ENCODE data around the gene TUBGCP4. TPM values are rescaled to one million over a fixed set of nuclear protein-coding genes. Genes with fewer than 3 reads are reported as not detected.

The TUBGCP4 gene
- total and polyA plus RNA-seq, 8 donors, result 2.6 to 50.4 (median 10.1) TPM

- intact Hi-C loops (cut with DNase I; ENCODE audit: low total_unique reads), result no loop called here
- H3K4me3 ChIP-seq, result no peak overlapping the region
Observed at GRCh38 chr15:43434446-43434845, 63.5 kb downstream of the TUBGCP4 start.

GRCh38 chr15:43436395-43436794 lies 65.5 kb downstream of the TUBGCP4 start:
- Histone ChIP-seq H3K36me3 (peaks cover 20 to 89% (median 85%) of the 10 kb centered on the region in 4 donors), H3K4me1 (peaks cover 0 to 10% (median 2%) of the 10 kb centered on the region in 4 donors), H3K4me3 (no peak overlapping the region), H3K27me3 (no peaks in the 10 kb centered on the region), H3K9me3 (no peaks in the 10 kb centered on the region), H3K27ac (no peak overlapping the region)
- no peak for DNase-seq
- intact Hi-C loops (cut with DNase I; ENCODE audit: low total_unique reads), result no loop called here
- no peak for TF ChIP-seq POLR2A (IDR thresholded peaks at IDR 0.05)
- no peak for TF ChIP-seq CTCF (IDR thresholded peaks at IDR 0.05)
- no peak for TF ChIP-seq POLR2AphosphoS5 (IDR thresholded peaks at IDR 0.05)
- TF ChIP-seq EP300 (IDR thresholded peaks at IDR 0.05), result no peak
- WGBS, 5 donors, result 94 to 99% (median 96%) methylated on average over 7 of the region's 7 CpGs

More at GRCh38 chr15:43434446-43434845, 63.5 kb downstream of the TUBGCP4 start:
- Histone ChIP-seq H3K36me3 (peaks cover 20 to 92% (median 87%) of the 10 kb centered on the region in 4 donors), H3K27me3 (no peaks in the 10 kb centered on the region), H3K27ac (no peak overlapping the region), H3K9me3 (no peaks in the 10 kb centered on the region), H3K4me1 (no peaks in the 10 kb centered on the region)
- no peak for DNase-seq
- TF ChIP-seq POLR2AphosphoS5 (IDR thresholded peaks at IDR 0.05), result no peak

- TF ChIP-seq EP300 (IDR thresholded peaks at IDR 0.05) (no peak), CTCF (IDR thresholded peaks at IDR 0.05) (no peak), POLR2AphosphoS5 (IDR thresholded peaks at IDR 0.05) (no peak), POLR2A (IDR thresholded peaks at IDR 0.05) (no peak)
Observed at GRCh38 chr15:43439268-43439667, 68.4 kb downstream of the TUBGCP4 start.

GRCh38 chr15:43440721-43441281 lies 69.9 kb downstream of the TUBGCP4 start:
- intact Hi-C loops (cut with DNase I; ENCODE audit: low total_unique reads), result no loop called here
- peak; percentile 13 to 78 (median 42) for TF ChIP-seq POLR2AphosphoS5 (IDR thresholded peaks at IDR 0.05)
- no peak for TF ChIP-seq EP300 (IDR thresholded peaks at IDR 0.05)
- peak in 2 of 7 experiments; percentile 16 to 30 for TF ChIP-seq CTCF (IDR thresholded peaks at IDR 0.05)
- TF ChIP-seq POLR2A (IDR thresholded peaks at IDR 0.05), result no peak
- H3K36me3 ChIP-seq, result peaks cover 9 to 79% (median 71%) of the 10 kb centered on the region in 4 donors

More at GRCh38 chr15:43439268-43439667, 68.4 kb downstream of the TUBGCP4 start:
- Histone ChIP-seq H3K9me3 (no peaks in the 10 kb centered on the region), H3K4me1 (peaks cover 0 to 12% (median 4%) of the 10 kb centered on the region in 4 donors), H3K27ac (no peak overlapping the region), H3K27me3 (no peaks in the 10 kb centered on the region), H3K36me3 (peaks cover 9 to 72% (median 64%) of the 10 kb centered on the region in 4 donors), H3K4me3 (no peak overlapping the region)
- intact Hi-C loops (cut with DNase I; ENCODE audit: low total_unique reads), result no loop called here
- no peak for DNase-seq
- 81 to 87% (median 85%) methylated on average over 3 of the region's 3 CpGs for WGBS, 5 donors

GRCh38 chr15:43441316-43441715 lies 70.4 kb downstream of the TUBGCP4 start:
- Histone ChIP-seq H3K4me3 (no peak overlapping the region), H3K27ac (peak overlapping the region in 3 of 5 donors; percentile 2 to 63 (median 41)), H3K9me3 (no peaks in the 10 kb centered on the region), H3K27me3 (no peaks in the 10 kb centered on the region), H3K4me1 (peaks cover 0 to 12% (median 4%) of the 10 kb centered on the region in 4 donors), H3K36me3 (peaks cover 9 to 79% (median 71%) of the 10 kb centered on the region in 4 donors)
- peak in 1 of 2 donors; percentile 7 for DNase-seq
- no peak for TF ChIP-seq POLR2A (IDR thresholded peaks at IDR 0.05)
- no peak for TF ChIP-seq POLR2AphosphoS5 (IDR thresholded peaks at IDR 0.05)
- intact Hi-C loops (cut with DNase I; ENCODE audit: low total_unique reads), result no loop called here

More at GRCh38 chr15:43440721-43441281, 69.9 kb downstream of the TUBGCP4 start:
- Histone ChIP-seq H3K27me3 (no peaks in the 10 kb centered on the region), H3K27ac (peak overlapping the region in 4 of 5 donors; percentile 41 to 65 (median 58)), H3K4me3 (no peak overlapping the region), H3K4me1 (peaks cover 0 to 12% (median 4%) of the 10 kb centered on the region in 4 donors), H3K9me3 (no peaks in the 10 kb centered on the region)
- WGBS, 5 donors, result 22 to 45% (median 42%) methylated on average over 4 of the region's 4 CpGs
- DNase-seq, result peak in 1 of 2 donors; percentile 69

Data from stomach (tissue), 9 donors.